Measurements from ENCODE around the gene CCNDBP1.

DNA sequence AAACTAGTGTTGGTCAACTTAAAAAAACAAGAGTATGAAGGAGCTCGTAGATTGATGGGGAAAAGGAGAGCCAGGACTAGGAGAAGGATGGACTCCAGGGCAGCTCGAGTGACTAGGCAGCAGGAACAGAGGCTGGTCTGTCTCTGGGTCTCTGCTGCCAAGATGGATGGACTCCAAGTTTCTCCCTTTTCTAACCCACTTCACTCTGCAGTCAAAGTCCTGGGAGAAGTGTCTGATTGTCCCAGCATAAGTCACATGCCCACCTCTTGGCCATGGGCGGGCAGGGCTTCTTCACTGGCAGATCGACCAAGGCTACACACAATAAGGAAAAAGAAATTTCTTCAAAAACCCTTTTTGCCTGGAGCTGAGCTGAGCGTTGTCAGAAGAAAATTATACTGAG is 44.8 kb downstream of the CCNDBP1 start:
- TF ChIP-seq, protein P1, sequence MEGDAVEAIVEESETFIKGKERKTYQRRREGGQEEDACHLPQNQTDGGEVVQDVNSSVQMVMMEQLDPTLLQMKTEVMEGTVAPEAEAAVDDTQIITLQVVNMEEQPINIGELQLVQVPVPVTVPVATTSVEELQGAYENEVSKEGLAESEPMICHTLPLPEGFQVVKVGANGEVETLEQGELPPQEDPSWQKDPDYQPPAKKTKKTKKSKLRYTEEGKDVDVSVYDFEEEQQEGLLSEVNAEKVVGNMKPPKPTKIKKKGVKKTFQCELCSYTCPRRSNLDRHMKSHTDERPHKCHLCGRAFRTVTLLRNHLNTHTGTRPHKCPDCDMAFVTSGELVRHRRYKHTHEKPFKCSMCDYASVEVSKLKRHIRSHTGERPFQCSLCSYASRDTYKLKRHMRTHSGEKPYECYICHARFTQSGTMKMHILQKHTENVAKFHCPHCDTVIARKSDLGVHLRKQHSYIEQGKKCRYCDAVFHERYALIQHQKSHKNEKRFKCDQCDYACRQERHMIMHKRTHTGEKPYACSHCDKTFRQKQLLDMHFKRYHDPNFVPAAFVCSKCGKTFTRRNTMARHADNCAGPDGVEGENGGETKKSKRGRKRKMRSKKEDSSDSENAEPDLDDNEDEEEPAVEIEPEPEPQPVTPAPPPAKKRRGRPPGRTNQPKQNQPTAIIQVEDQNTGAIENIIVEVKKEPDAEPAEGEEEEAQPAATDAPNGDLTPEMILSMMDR (IDR thresholded peaks at IDR 0.05), result no peak
- TF ChIP-seq EZH2phosphoT487 (IDR thresholded peaks at IDR 0.05), result no peak
